ENCODE results near the gene DAAM2. TPM values are rescaled to one million over a fixed set of nuclear protein-coding genes. Genes with fewer than 3 reads are reported as not detected.

Gene DAAM2
- total RNA-seq, 3 donors from 2014 or later = 16.2 to 59.5 (median 41.3) TPM

GRCh38 chr6:39777218-39777617, 15.0 kb upstream of the DAAM2 start:
- Histone ChIP-seq H3K4me3 (no peak overlapping the region), H3K9me3 (no peaks in the 10 kb centered on the region), H3K27ac (no peak overlapping the region), H3K27me3 (no peaks in the 10 kb centered on the region), H3K4me1 (no peaks in the 10 kb centered on the region), H3K36me3 (no peaks in the 10 kb centered on the region)
- intact Hi-C loops (cut with DNase I; ENCODE audit: low total_unique reads) = no loop called here
- DNase-seq (ENCODE audit: low spot score in 2 of 2) = no peak
- TF ChIP-seq CTCF (IDR thresholded peaks at IDR 0.05) (no peak), POLR2AphosphoS5 (IDR thresholded peaks at IDR 0.05) (no peak), POLR2A (IDR thresholded peaks at IDR 0.05) (no peak)

DNA sequence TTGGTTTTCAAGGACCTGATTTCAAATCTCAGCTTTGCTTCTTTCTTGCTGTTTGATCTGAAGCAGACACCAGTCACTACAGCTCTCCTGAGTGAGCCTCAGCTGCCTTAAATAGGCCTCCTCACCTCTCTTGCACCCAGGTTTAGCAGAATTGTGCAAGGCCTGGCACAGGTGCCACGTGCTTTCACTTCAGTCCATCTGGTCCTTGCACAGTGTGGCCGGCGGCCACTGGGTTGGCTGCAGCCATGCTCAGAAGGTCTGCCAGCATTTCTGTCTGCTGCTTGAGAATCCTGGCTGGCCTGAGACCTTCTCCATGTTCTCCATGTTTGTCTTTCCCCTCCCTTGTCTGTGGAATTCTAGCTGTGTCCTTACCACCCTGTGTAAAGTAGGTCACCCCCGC, 14.5 kb upstream of the DAAM2 start:
- intact Hi-C loops (cut with DNase I; ENCODE audit: low total_unique reads) = no loop called here
- Histone ChIP-seq H3K27me3 (no peaks in the 10 kb centered on the region), H3K36me3 (no peaks in the 10 kb centered on the region), H3K4me3 (no peak overlapping the region), H3K27ac (no peak overlapping the region), H3K4me1 (no peaks in the 10 kb centered on the region), H3K9me3 (no peaks in the 10 kb centered on the region)
- no peak for TF ChIP-seq CTCF (IDR thresholded peaks at IDR 0.05)
- no peak for TF ChIP-seq POLR2AphosphoS5 (IDR thresholded peaks at IDR 0.05)
- TF ChIP-seq POLR2A (IDR thresholded peaks at IDR 0.05) = no peak
- no peak for DNase-seq (ENCODE audit: low spot score in 2 of 2)

DNA sequence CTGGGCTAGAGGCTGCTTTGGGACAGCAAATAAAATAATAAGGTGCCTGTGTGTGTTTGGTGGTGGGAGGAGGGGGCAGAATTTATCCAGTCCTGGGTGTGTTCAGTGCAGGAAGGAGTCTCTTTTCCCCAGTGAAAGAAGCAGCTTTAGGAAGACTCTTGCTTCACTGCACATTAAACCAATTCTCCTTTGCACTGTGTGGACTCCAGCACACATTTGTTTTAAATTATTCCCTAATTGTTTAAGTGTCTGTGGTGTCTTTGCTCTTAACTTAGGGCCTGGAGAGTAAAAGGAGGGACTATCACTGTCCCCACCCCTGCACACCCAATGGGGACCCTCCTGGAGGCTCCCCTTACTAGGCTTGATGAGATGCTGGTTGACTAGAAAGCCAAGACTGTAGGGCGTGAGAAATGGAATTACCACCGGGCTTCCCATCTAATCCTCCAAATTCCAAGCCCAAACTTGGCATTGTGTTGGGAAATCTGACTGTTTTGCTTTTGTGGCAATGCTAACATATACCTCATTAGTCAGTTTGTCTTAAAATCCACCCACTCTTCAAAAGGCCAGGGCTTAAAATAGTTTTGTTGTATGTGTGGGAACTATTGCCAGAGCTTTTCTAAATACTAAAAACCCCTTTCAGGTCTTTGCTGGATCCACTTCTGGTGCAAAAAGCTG, 13.5 kb upstream of the DAAM2 start:
- H3K27ac ChIP-seq = no peak overlapping the region
- intact Hi-C loops (cut with DNase I; ENCODE audit: low total_unique reads) = no loop called here

GRCh38 chr6:39785281-39785680, 6.9 kb upstream of the DAAM2 start:
- TF ChIP-seq POLR2AphosphoS5 (IDR thresholded peaks at IDR 0.05) (no peak), CTCF (IDR thresholded peaks at IDR 0.05) (no peak), POLR2A (IDR thresholded peaks at IDR 0.05) (no peak)
- Histone ChIP-seq H3K9me3 (no peaks in the 10 kb centered on the region), H3K4me3 (no peak overlapping the region), H3K4me1 (no peaks in the 10 kb centered on the region), H3K27ac (no peak overlapping the region), H3K36me3 (no peaks in the 10 kb centered on the region), H3K27me3 (no peaks in the 10 kb centered on the region)
- intact Hi-C loops (cut with DNase I; ENCODE audit: low total_unique reads) = no loop called here
- DNase-seq (ENCODE audit: low spot score in 2 of 2) = no peak

More for the DNA sequence above, 13.5 kb upstream of the DAAM2 start:
- Histone ChIP-seq H3K9me3 (no peaks in the 10 kb centered on the region), H3K36me3 (no peaks in the 10 kb centered on the region), H3K4me3 (no peak overlapping the region), H3K27me3 (no peaks in the 10 kb centered on the region), H3K4me1 (no peaks in the 10 kb centered on the region)
- TF ChIP-seq CTCF (IDR thresholded peaks at IDR 0.05) (no peak), POLR2A (IDR thresholded peaks at IDR 0.05) (no peak), POLR2AphosphoS5 (IDR thresholded peaks at IDR 0.05) (no peak)
- DNase-seq (ENCODE audit: low spot score in 2 of 2) = no peak

DNA sequence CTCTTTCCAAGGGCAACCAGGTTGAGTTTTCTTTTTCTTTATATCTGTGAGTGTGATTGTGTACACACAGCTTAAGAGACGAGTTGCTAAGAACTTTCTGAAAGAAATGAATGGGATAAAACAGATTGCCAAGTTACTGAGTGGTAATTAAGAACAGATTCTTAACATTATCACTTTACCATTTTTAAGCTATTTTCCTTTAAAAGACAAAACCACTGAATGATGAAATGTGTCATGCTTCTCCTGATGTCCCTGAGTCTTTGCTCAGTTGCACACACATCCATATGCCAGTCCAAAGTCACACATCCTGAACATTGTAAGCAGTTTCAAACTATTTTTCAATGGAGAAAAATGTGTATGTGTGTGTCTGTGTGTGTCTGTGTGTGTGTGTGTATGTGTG, 5.5 kb upstream of the DAAM2 start:
- Histone ChIP-seq H3K36me3 (no peaks in the 10 kb centered on the region), H3K27me3 (no peaks in the 10 kb centered on the region), H3K27ac (no peak overlapping the region), H3K4me3 (no peak overlapping the region), H3K4me1 (no peaks in the 10 kb centered on the region), H3K9me3 (no peaks in the 10 kb centered on the region)
- TF ChIP-seq POLR2AphosphoS5 (IDR thresholded peaks at IDR 0.05) (no peak), CTCF (IDR thresholded peaks at IDR 0.05) (no peak), POLR2A (IDR thresholded peaks at IDR 0.05) (no peak)
- DNase-seq (ENCODE audit: low spot score in 2 of 2) = no peak
- intact Hi-C loops (cut with DNase I; ENCODE audit: low total_unique reads) = no loop called here

All from breast epithelium (tissue), 4 donors.